Mucosa of descending colon (tissue), 3 donors: ENCODE data around the gene XDH. TPM values are rescaled to one million over a fixed set of nuclear protein-coding genes. Genes with fewer than 3 reads are reported as not detected.

Experiments
- ATAC-seq: fragments of 200-7000 bp; cut with Tn5 transposase; one replicate; pipeline ENCODE4 v1.9.1; 2020; ENCODE audit warnings: mild to moderate bottlenecking, moderate library complexity
- DNase-seq, 3 donors: peaks; one replicate each; pipeline ENCODE4 v3.0.0-alpha.2; 2020
- H3K36me3 ChIP-seq: fragments of 200-600 bp; one replicate; pipeline ENCODE4 v1.8.0; 2021; ENCODE audit warnings: low read depth, mild to moderate bottlenecking
- H3K4me1 ChIP-seq: fragments of 200-600 bp; one replicate; pipeline ENCODE4 v1.8.0; 2021; ENCODE audit warnings: low read depth, mild to moderate bottlenecking
- H3K4me3 ChIP-seq: fragments of 200-600 bp; one replicate; pipeline ENCODE4 v1.8.0; 2021; ENCODE audit warnings: mild to moderate bottlenecking
- H3K9me3 ChIP-seq: fragments of 200-600 bp; one replicate; pipeline ENCODE4 v1.8.0; 2021; ENCODE audit warnings: mild to moderate bottlenecking
- CTCF ChIP-seq: fragments of 200-600 bp; IDR thresholded peaks from one replicate; pipeline ENCODE4 v1.8.0; 2022; ENCODE audit warnings: antibody characterized with exemption, mild to moderate bottlenecking
- intact Hi-C, 2 donors: fragments of 100-400 bp; cut with DNase I in 1 of 2; cut with micrococcal nuclease in 1 of 2; formaldehyde crosslinking; loops; one replicate each; pipeline versions ENCODE4 v1.11.0 to v1.11.1; 2022; cut with DNase I, micrococcal nuclease
- total RNA-seq, 3 donors: library from RNA; stranded (reverse); fragmentation: NEBNext Ultra II Directional in 2 of 3; extraction: Animal tissue kit (Norgen Biotek cat#: 25700) in 2 of 3; gene quantifications; one replicate each; pipeline versions ENCODE4 v1.2.1 to v1.2.4, GENCODE V29; 2021 to 2023
- donor health status: DM: no; HTN: no; CAD: no; lungs with moderate emphysema.
- donor health status: DM: no; HTN: no; CAD: no.
- donor health status: DM: no; HTN: yes; CAD: no.

Gene XDH
- total RNA-seq, 3 donors from 2014 or later = 18.4 to 75.4 (median 40.7) TPM

DNA sequence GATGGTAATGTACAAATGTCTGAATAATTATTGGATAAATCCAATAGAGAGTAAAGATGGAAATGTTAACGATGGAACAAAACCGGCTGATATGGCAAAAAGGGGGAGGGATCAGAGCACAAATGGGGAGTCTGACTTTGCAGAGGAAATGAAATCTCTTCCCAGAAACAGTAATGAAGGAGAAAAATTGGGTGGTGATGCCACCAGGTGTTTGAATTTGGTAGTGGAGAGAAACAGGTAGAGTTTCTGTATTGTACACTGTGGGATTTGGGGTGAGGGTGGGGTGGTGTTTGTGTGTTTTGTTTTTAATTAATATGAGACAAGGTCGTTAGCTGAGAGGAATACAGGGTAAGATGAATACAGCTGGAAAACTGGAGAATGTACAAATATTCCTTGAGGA is 20.4 kb upstream of the XDH start:
- Histone ChIP-seq H3K36me3 (no peaks in the 10 kb centered on the region), H3K4me1 (no peaks in the 10 kb centered on the region), H3K4me3 (no peak overlapping the region), H3K9me3 (no peaks in the 10 kb centered on the region)
- DNase-seq (peak in 1 of 3 donors; percentile 42), ATAC-seq (peak; percentile 52)
- TF ChIP-seq CTCF = no peak
- intact Hi-C loops = no loop called here

- Histone ChIP-seq H3K36me3 (no peaks in the 10 kb centered on the region), H3K4me1 (no peaks in the 10 kb centered on the region), H3K9me3 (no peaks in the 10 kb centered on the region), H3K4me3 (no peak overlapping the region)
- ATAC-seq (no peak), DNase-seq (no peak)
- no peak for TF ChIP-seq CTCF
- intact Hi-C loops = no loop called here
Observed at GRCh38 chr2:31433541-31433940, 19.0 kb upstream of the XDH start.

GRCh38 chr2:31430439-31431165 is 16.1 kb upstream of the XDH start:
- no peak for DNase-seq
- ATAC-seq = no peak

GRCh38 chr2:31429759-31430438 is 15.4 kb upstream of the XDH start:
- Histone ChIP-seq H3K4me3 (no peak overlapping the region), H3K4me1 (no peaks in the 10 kb centered on the region), H3K9me3 (no peaks in the 10 kb centered on the region), H3K36me3 (no peaks in the 10 kb centered on the region)
- ATAC-seq = peak; percentile 72
- no peak for TF ChIP-seq CTCF
- intact Hi-C loops = no loop called here
- DNase-seq = peak in 1 of 3 donors; percentile 21

More at GRCh38 chr2:31430439-31431165, 16.1 kb upstream of the XDH start:
- intact Hi-C loops = no loop called here
- Histone ChIP-seq H3K36me3 (no peaks in the 10 kb centered on the region), H3K4me3 (no peak overlapping the region), H3K9me3 (no peaks in the 10 kb centered on the region), H3K4me1 (no peaks in the 10 kb centered on the region)
- TF ChIP-seq CTCF = no peak

- Histone ChIP-seq H3K9me3 (no peaks in the 10 kb centered on the region), H3K4me1 (no peaks in the 10 kb centered on the region), H3K4me3 (no peak overlapping the region), H3K36me3 (no peaks in the 10 kb centered on the region)
- intact Hi-C loops = no loop called here
- DNase-seq (no peak), ATAC-seq (peak; percentile 52)
- no peak for TF ChIP-seq CTCF
Observed at GRCh38 chr2:31429040-31429439, 14.5 kb upstream of the XDH start.
